Activated CD4-positive, alpha-beta T cell treated with anti-CD3 and anti-CD28 coated beads, Interleukin-2, amount 50 U/mL, for 48 hours (primary cell): ENCODE measurements around the gene CXCL16.
A peak's percentile ranks its signal among the peaks of the same experiment; 100 is the strongest.
"Not testable (repeated sequence)": the region's sequence is repeated elsewhere in the genome, so short reads cannot be mapped to it uniquely, and the experiment has no call there.

Source experiments
- DNase-seq, 2 experiments: peaks; one replicate each; pipeline ENCODE4 v3.0.0-alpha.2; 2020

CXCL16 gene

DNA sequence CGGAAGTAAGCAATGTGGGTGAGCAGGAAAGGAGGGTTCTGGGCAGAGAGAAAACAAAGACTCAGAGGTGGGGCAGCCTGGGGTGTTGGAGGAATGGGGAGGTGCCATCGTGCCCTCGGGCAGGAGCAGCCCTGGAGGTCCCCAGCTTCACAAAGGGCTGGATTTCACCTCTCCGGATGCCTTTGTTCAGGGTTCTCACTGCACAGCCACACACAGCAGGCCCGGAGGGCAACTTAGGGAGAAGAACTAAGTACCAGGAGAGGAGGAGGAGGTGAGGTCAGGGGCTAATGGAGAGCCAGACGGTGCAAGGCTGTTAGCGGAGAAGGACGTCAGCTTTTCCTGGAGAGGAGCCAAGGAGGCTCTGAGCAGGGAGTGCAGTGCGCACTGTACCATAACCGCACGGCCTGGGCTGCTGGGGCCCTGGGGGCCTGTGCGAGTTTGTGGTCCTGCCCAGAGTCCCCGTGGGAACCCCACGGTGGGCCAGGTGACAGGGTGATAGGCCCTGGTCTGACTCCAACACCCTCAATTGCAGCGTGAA lies 20.0 kb downstream of the CXCL16 start:
- no peak for DNase-seq

DNA sequence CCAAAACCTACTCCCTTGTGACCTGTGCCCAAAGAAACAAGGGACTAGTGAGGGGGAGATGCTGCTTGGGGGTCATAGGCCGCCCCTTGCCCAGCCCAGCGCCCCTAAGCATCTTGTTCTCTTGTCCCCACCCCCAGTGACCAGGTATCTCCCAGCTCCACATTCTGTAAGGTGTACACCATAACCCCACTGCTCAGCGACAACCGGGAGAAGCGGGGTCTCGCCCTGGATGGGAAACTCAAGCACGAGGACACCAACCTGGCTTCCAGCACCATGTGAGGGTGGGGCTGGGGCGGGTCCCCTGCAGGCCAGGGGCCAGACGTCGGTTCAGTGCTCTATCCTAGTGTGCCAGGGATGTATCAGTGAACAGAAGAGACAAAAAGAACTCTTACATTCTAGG lies 20.6 kb downstream of the CXCL16 start:
- DNase-seq = no peak

DNA sequence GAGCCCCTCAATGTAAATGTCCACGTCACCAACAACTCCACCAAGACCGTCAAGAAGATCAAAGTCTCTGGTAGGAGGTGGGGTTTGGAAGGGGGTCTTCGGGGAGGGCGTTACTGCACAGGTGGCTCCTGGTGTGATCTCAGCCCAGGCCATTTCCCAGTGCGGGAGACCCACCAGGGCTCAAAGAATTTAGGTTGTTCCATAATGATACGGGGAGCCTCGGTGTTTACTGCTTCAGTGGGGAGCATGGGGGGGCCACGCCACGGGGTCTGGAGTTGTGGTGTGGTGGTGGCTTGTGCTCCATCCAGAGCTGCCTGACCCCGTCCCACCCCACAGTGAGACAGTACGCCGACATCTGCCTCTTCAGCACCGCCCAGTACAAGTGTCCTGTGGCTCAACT lies 21.5 kb downstream of the CXCL16 start:
- no peak for DNase-seq

DNA sequence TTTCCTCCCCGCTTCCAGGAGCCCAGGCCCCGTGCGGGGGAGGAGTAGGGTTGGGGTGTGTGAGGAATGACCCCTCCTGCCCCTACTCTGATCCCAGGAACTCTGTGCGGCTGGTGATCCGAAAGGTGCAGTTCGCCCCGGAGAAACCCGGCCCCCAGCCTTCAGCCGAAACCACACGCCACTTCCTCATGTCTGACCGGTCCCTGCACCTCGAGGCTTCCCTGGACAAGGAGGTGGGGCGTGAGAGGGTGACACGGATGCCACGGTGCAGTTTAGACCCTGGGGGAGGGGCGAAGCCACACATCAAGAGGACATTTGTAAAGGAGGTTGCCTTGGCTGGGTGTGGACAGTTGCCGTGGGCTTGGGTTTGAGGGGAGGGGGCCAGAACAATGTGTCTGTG lies 21.9 kb downstream of the CXCL16 start:
- DNase-seq = no peak

DNA sequence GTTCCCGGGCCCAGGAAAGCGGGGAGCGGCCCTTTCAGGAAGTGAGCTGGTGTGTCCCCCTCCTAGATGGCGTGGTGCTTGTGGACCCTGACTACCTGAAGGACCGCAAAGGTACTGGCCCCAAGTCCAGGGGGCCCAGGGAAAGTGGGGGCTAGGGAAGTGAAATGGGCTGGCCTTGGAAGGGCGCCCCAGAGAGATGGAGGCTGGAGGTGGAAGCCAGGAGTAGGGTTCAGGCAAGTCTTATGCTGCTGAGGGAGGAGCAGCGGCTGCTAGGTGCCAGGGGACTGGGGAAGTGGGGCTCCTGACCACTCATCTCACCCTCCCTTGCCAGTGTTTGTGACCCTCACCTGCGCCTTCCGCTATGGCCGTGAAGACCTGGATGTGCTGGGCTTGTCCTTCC lies 23.6 kb downstream of the CXCL16 start:
- no peak for DNase-seq

DNA sequence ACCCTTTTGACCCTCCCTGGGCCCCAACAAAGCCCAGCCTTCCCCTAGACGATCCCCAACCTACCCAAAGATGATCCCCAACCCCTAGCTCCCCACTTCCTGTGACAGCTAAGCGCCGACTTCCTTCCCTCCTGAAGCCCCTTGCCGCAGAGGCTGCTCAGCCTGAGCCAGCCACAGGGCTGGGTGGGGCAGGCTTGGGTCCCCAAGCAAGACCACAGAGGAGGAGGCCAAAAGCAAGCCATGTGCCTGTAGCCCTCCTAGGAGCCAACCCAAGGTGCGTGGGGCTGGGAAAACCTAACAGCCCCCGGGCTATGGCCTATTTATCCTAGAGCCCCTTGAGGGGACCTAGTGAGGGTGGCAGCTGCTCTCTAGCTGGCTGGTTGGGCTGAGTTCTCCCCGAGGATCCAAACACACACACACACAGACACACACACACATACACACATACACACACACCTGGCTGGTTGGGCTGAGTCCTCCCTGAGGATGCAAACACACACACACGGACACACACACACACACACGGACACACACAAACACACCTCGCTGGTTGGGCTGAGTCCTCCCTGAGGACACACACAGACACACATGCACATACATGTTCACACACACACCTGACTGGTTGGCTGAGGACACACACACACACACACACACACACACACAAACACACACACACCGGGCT lies 24.5 kb downstream of the CXCL16 start:
- DNase-seq = peak; percentile 39 to 47

DNA sequence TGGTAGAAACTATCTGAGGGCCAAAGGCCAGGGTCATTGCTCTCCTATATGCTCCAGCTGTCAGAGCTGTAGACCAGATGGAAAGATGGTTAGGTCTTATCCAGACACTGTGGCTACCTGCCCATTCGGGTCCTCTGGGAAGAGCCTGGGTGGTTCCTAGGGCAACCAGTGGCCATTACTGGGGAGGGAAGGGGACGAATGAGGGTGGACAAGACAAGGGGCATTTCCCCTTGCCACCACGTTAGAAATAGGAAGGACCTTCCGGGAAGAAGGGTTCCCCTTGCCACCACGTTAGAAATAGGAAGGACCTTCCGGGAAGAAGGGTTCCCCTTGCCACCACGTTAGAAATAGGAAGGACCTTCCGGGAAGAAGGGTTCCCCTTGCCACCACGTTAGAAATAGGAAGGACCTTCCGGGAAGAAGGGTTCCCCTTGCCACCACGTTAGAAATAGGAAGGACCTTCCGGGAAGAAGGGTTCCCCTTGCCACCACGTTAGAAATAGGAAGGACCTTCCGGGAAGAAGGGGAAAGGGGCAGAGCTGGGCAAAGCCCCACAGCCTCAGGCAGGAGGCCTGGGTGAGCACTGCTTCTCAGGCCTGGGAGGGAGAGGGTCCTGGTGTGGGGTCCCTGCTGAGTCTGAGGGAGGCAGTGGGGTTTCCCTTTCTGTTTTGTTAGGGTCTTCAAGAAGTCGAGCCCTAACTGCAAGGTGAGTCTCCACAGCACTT lies 25.2 kb downstream of the CXCL16 start:
- DNase-seq = not testable (repeated sequence)

DNA sequence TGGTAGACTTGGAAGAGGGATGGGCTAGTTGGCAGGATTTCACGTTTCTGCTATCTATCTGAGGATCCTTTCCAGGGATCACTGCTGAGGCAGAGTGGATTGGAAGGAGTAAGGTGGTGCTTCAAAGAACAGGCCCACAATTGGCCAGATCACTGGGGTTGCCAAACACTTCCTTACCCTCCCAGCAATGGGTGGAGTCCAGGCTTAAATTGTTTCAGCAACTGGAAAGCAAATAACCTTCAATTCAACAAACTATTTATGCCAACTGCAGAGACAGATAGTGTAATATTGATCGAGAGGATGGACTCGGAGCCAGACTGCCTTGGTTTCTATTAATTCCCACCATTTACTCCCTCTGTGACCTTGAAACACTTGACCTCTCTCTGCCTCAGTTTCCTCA lies 27.2 kb downstream of the CXCL16 start:
- DNase-seq = no peak

DNA sequence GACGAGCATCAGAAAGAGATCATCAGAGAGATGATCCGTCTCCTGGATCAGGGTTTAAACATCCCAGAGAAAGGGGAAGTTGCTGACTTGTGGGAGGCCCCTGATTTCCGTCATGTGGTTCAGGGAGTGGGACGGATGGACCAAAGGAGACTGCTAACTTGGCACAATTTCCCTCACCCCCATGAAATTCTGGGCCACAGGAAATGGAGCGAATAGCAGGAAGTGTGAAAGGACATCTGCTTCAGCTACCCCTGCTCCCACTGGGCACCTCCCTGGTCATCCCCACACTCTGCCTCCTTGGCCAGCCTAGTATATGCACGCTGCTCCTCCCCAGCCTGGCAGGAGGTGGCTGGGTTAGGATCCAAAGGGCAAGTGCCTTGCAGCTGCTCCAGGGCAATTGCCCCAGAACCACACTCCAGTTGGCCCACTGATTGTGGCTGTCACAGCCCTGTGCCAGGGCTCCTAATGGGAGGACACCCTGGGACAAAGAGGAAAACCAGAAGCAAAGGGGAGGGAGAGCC lies 28.0 kb downstream of the CXCL16 start:
- no peak for DNase-seq

DNA sequence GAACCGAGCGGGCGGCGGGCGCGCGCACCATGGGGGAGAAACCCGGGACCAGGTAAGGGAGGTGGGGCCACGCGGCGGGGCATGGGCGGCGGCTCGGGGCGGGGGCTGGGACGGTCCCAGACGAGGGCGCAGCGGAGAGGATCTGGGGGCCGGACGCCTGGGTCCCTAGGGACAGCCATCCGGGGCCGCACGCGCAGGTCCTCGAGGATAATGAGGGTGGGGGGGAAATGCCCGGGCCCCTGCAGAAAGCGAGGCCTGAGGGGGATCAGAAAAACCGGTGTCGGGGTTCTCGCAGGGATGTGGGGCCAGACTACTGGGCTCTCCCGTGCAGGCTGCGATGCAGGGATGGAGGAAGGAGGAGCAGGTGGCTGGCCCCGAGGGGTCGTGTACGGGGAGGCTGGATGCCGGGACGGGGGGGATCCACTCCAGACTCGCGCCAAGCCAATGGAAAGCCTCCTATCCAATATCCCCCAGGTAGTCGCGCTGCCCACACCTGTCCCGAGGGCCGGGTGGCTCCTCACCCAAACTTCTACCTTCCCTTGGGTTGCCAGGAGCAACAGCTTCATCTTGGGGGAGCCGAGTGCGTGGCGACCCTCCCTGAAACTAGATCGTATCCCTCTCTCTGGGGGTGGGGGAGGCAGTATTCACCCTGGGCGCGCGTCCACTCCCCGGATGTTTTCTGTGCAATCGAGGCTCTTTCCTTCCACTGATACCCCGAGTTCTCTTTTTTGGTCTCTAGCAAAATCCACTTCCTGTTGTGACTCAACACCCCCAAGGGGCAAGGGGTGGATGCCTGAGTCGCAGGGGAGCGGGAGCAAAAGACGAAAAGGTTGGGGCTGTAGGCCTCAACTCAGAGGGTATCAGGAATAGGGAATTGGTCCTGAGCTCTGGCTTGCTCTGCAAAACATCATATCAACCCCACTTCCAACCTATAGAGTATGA lies 28.8 kb downstream of the CXCL16 start:
- DNase-seq = peak; percentile 51 to 56

DNA sequence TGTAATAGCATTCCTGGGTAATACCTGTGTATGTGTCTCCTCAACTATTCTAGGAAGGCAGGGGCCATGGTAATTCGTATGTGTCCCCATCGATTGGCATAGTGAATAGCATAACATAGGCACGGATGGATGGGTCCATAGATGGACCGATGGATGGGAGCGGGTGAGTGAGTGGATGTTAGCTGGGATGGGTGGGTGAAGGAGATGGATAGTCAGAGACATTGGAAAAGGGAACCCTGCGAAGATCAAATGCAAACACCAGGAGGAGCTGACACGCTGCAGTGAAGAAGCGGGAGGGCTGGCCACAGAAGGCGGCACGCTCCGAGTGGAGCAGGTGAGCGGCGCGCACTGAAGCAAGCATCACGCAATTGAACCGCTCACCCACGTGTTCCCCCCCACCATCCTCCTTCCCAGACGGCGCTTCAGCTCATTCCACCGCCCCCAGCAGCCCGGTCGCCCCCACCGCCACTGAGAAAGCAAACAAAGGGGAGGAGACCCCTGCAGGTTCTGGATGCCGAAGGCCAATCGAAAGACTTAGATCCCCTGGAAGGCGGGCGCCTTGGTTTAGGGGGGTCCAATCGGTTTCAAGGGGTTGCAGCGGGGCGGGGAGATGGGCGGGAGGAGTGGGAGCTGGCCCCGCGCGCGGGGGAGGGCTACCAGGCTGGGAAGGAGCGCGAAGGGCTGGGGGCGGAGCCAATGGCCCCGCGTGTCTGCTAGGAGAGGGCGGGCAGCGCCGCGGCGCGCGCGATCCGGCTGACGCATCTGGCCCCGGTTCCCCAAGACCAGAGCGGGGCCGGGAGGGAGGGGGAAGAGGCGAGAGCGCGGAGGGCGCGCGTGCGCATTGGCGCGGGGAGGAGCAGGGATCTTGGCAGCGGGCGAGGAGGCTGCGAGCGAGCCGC lies 29.7 kb downstream of the CXCL16 start, which contains the start of gene ARRB2:
ARRB2 (plus strand) TSS at position 839 of the 899 bp plus-strand sequence. CDS start 90 bp downstream, outside the sequence.
- peak; percentile 98 for DNase-seq

DNA sequence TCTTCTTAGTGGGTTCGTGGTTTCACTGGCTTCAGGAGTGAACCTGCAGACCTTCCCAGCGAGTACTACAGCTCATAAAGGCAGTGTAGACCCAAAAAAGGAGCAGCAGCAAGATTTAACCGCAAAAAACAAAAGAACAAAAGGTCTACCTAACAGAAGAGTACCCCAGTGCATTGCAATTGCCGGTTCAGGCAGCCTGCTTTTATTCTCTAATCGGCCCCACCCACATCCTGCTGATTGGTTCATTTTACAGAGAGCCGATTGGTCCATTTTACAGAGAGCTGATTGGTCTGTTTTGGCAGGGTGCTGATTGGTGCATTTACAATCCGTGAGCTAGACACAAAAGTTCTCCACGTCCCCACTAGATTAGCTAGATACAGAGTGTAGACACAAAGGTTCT lies 31.3 kb downstream of the CXCL16 start:
- peak; percentile 52 to 68 for DNase-seq

DNA sequence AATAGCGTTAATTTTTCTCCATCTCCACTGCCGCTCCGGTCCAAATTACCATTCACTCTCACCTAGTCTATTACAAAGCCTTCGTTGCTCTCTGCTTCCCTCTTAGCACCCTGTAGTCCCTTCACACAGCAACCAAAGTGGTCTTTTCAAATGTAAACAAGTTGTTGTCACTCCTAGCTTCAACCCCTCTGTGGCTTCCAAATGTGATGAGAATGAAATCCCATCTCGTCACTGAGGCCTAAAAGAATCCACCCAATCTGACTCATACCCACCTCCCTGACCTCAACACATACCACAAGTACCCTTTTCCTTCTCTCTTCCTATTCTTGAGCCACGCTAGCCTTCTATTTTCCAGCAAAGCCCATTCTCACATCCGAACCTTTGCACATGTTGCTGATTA lies 33.6 kb downstream of the CXCL16 start:
- DNase-seq = no peak

DNA sequence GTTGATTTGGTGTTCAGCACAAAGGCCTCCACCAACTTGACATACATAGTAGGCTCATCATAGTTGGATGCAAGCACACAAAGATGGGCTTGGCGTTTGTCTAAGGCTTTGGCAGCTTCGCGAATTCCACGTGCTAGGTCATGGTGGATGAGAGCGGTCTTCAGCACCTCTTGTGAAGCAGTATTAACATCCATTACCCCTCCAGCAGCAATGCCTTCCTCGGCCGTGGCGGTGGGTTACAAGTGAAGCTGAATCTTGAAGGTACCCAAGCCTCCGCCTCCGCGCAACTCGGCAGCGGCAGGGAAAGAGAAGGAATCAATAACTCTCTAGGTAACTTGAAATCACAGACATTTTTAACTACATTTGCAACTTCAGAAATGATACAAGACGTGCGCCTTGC lies 34.7 kb downstream of the CXCL16 start:
- DNase-seq = no peak

DNA sequence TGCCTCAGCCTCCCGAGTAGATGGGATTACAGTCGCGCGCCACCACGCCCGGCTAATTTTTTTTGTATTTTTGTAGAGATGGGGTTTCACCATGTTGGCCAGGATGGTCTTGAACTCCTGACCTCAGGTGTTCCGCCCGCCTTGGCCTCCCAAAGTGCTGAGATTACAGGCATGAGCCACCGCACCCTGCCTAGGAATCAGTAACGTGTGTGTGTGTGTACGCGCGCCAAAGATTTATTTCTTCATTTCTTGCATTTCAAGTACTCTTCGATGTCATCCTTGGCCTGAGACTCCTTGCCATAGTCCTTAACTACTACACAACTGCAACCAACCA lies 35.2 kb downstream of the CXCL16 start:
- peak in 1 of 2 experiments; percentile 35 for DNase-seq

DNA sequence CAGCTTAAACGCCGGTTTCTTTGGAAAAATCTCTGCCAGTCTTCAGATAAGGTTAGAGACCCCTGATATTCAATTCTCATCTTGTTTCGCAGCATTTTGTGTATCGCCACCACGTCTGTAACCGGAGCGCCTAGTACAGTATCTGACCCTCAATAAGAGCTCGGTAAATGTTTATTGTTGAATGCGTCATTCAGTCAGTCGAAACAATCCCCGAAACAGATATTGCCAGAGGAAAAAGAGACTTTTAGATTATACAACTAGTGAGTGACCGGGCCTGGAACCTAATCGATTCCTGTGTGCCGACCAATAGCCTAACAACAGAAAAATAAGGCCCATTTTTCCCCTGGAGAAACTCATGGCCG lies 36.4 kb downstream of the CXCL16 start:
- no peak for DNase-seq

DNA sequence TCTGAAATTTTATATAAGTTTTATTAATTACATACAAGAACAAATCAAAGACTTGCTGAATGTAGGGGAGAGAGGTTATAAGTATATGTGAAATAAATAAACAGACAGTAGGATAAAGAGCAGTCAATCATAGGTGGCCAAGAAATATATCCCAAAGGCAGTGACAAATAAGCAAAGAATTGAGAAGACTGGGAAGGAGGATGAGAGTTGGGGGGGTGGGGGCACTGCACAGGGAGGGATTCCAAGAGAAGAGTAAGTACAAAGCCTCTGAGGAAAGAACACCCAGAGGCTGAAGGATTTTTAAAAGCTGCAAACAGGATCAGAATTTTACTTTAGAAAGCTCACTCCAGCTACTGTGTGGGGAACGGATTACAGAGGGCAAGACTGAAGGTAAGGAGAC lies 38.6 kb downstream of the CXCL16 start:
- DNase-seq = no peak

DNA sequence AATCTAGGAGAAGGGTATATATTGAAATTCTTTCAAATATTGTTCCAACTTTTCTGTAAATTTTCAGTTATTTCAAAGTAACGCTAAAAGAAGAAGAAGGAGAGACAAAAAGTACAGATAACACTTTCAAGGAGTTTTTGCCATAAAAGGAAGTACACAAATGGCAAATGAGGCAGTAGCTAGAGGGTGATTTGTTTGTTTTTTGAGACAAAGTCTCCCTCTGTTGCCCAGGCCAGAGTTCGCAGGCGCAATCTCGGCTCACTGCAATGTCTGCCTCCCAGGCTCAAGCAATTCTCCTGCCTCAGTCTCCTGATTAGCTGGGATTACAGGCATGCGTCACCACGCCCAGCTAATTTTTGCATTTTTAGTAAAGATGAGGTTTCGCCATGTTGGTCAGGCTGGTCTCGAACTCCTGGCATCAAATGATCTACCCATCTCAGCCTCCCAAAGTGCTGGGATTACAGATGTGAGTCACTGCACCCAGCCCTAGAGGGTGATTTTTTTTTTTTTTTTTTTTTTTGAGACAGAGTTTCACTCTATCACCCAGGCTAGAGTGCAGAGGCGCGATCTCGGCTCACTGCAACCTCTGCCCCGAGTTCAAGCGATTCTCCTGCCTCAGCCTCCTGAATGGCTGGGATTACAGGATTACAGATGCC lies 40.2 kb downstream of the CXCL16 start:
- DNase-seq = not testable (repeated sequence)

DNA sequence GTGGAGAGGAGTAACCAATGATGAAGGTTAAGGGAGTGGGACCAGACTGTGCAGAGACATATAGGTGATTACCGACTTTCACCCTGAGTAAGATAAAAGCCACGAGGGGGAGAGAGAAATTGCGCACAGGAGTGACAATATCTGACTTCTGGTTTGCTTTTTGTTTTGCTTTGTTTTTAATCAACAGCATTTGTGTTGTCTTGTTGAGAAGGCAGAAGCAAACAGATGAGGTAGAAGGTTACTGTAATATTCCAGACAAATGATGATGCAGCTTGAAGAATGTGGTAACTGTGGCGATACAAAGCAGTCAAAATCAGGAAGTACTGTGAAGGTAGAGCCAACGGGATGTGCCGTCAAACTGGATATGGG lies 43.3 kb downstream of the CXCL16 start:
- DNase-seq = no peak

DNA sequence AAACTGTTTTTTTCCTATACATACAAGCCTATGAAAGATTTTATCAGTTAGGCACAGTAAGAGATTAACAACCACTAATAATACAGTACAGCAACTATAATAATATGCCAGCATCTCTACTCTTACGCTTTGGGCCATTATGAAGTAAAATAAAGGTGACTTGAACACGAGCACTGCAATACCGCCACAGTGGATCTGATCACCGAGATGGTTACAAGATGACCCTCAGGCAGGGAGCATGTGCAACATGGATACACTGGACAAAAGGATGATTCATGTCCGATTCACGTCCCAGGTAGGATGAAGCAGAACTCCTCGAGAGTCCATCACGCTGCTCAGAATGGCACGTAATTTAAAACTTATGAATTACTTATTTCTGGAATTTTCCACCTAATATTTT lies 46.3 kb downstream of the CXCL16 start:
- DNase-seq = no peak

DNA sequence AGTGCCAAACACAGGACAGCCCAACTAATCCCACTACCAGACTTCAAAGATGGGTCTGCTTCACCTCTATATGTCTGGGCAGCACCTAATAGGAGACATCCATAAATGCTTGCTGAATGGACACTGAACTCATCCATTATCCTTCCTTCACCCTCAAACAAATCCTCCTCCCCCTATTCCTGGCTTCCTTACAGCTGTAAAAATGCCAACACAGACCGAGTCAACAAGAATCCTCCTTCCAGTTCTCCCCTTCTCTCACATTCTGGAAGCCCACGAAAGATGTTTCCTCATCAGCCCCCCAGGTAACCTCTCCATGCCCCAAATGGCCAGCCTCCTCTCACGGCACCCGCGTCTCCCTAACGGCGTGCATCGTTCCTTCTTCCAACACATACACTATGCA lies 48.0 kb downstream of the CXCL16 start:
- no peak for DNase-seq

DNA sequence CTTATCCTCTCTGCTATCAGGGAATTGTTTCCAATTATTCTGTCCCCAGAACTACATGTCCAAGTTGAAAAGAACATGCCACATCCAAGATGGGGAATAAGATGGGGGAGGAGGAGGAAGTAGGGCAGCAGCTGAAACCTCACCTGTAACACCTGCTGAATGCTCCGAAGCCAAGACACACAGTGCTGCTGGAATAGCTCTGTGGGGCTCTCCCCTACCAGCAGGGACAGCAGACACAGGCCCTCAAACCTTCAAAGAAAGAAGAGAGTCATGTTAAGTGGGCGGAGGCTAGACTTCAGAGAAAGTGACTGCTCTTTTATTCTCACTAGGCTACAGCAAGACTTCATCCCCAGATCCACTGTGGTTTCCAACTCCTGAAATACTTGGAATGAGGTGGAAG lies 49.0 kb downstream of the CXCL16 start:
- no peak for DNase-seq
